GM21528 (cell line): ENCODE measurements around the gene ALDH16A1.

Source experiments
- ATAC-seq: cut with Tn5 transposase; IDR thresholded peaks from one replicate; pipeline ENCODE4 v1.9.1; 2021; ENCODE audit warnings: mild to moderate bottlenecking, moderate library complexity; ENCODE audit not compliant: unreplicated experiment, low FRiP score

The ALDH16A1 gene

GRCh38 chr19:49453013-49453756 is at the start of gene ALDH16A1:
Gene ALDH16A1, plus strand, starts transcription at chr19:49453225. Its CDS starts 107 bp downstream, at chr19:49453332.
- peak; percentile 80 for ATAC-seq

GRCh38 chr19:49403404-49404187 is 49.4 kb upstream of the ALDH16A1 start:
- ATAC-seq = no peak

- ATAC-seq = no peak
Measured at GRCh38 chr19:49407079-49407478, 45.9 kb upstream of the ALDH16A1 start.

- no peak for ATAC-seq
Measured at GRCh38 chr19:49407482-49408015, 45.5 kb upstream of the ALDH16A1 start.

GRCh38 chr19:49408816-49409440 is 44.1 kb upstream of the ALDH16A1 start:
- no peak for ATAC-seq

- ATAC-seq = no peak
Measured at GRCh38 chr19:49409441-49410029, 43.5 kb upstream of the ALDH16A1 start.

GRCh38 chr19:49411681-49412326 is 41.2 kb upstream of the ALDH16A1 start:
- no peak for ATAC-seq

GRCh38 chr19:49413348-49413747 is 39.7 kb upstream of the ALDH16A1 start:
- no peak for ATAC-seq

- ATAC-seq = no peak
Measured at GRCh38 chr19:49414256-49414655, 38.8 kb upstream of the ALDH16A1 start.

GRCh38 chr19:49415102-49415809 is 37.8 kb upstream of the ALDH16A1 start:
- no peak for ATAC-seq

GRCh38 chr19:49415810-49416200 is 37.2 kb upstream of the ALDH16A1 start:
- no peak for ATAC-seq

GRCh38 chr19:49417088-49417487 is 35.9 kb upstream of the ALDH16A1 start:
- ATAC-seq = no peak

GRCh38 chr19:49418511-49418910 is 34.5 kb upstream of the ALDH16A1 start:
- no peak for ATAC-seq

- ATAC-seq = no peak
Measured at GRCh38 chr19:49419173-49419572, 33.9 kb upstream of the ALDH16A1 start.

GRCh38 chr19:49420227-49420626 is 32.8 kb upstream of the ALDH16A1 start:
- ATAC-seq = no peak

- ATAC-seq = no peak
Measured at GRCh38 chr19:49421039-49421877, 31.8 kb upstream of the ALDH16A1 start.

- no peak for ATAC-seq
Measured at GRCh38 chr19:49421878-49422202, 31.2 kb upstream of the ALDH16A1 start.

- no peak for ATAC-seq
Measured at GRCh38 chr19:49422407-49423070, 30.5 kb upstream of the ALDH16A1 start.
